GM13976 (cell line): Measurements from ENCODE around the gene AAK1.

Experiments used
- DNase-seq: peaks from one replicate; pipeline ENCODE4 v3.0.0; 2012; ENCODE audit warnings: low spot score
- CTCF ChIP-seq: IDR thresholded peaks from 2 replicates; pipeline ENCODE4 v1.5.1; 2012; ENCODE audit warnings: borderline replicate concordance, mild to moderate bottlenecking; ENCODE audit not compliant: insufficient read depth; ENCODE audit errors: extremely low read depth, missing control alignments, control extremely low read depth
- in situ Hi-C: fragments of 300-500 bp; cut with MboI; formaldehyde crosslinking; loops from one replicate; pipeline ENCODE4 v1.12.0; 2022; ENCODE audit warnings: low sequenced_read_pairs, mixed read lengths, inconsistent platforms; ENCODE audit not compliant: unreplicated experiment

AAK1 gene

GRCh38 chr2:69643602-69644505 is at the start of gene AAK1:
Gene AAK1 (minus strand): TSS chr2:69643739. CDS start chr2:69643040, 699 bp downstream.
- in situ Hi-C loops: no loop called here
- peak; percentile 92 for DNase-seq
- no peak for TF ChIP-seq CTCF

GRCh38 chr2:69692424-69692823 is 48.9 kb upstream of the AAK1 start:
- in situ Hi-C loops: no loop called here

GRCh38 chr2:69689969-69690368 is 46.4 kb upstream of the AAK1 start:
- no peak for TF ChIP-seq CTCF
- no peak for DNase-seq
- in situ Hi-C loops: no loop called here

More at GRCh38 chr2:69692424-69692823, 48.9 kb upstream of the AAK1 start:
- no peak for DNase-seq
- TF ChIP-seq CTCF: no peak

- TF ChIP-seq CTCF: no peak
- in situ Hi-C loops: no loop called here
- DNase-seq: no peak
These were observed 45.9 kb upstream of the AAK1 start for GRCh38 chr2:69689466-69689865.

GRCh38 chr2:69687971-69688611 is 44.6 kb upstream of the AAK1 start:
- TF ChIP-seq CTCF: no peak
- no peak for DNase-seq
- in situ Hi-C loops: no loop called here

GRCh38 chr2:69686813-69687212 is 43.3 kb upstream of the AAK1 start:
- in situ Hi-C loops: no loop called here
- no peak for TF ChIP-seq CTCF
- DNase-seq: no peak
